NCI-H128 (cell line): Measurements from ENCODE around the gene MAGI2.

Experiments
- DNase-seq: peaks from one replicate; lab custom pipeline; 2025; ENCODE audit not compliant: unreplicated experiment; lab: John Stamatoyannopoulos, UW

Gene MAGI2

DNA sequence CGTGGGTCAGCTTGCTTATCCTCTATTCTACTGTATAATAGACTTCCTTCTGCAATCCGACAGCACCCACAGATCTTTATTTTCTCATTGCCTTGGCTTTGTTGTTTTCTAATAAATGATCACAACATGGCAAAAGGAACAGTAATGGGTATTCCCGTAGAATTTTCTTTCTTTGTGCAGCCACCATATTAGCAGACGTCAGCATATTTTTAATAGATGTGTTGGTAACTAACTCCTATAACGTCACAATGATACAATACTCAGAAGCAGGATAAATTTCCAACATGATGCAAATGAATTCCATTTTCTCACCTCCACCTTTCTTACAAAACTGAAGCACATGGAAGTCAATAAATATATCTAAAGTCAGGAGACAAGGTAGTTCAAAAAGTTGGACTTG lies 617.6 kb downstream of the MAGI2 start:
- DNase-seq = no peak

DNA sequence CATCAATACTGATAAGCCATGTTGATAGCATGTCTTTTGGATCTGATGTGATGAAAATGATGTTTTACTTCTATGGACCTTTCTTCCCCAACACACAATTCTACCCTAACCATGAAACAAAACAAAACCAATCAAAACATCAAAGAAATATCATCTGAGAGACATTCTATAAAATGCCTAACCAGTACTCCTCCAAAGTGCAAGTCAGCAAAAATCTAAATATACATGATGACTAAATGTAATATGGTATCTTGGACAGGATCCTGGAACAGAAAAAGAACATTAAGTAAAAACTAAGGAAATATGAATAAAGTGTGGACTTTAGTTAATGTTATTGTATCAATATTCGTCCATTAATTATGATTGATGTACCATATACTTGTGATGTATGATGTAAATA lies 625.1 kb downstream of the MAGI2 start:
- no peak for DNase-seq

DNA sequence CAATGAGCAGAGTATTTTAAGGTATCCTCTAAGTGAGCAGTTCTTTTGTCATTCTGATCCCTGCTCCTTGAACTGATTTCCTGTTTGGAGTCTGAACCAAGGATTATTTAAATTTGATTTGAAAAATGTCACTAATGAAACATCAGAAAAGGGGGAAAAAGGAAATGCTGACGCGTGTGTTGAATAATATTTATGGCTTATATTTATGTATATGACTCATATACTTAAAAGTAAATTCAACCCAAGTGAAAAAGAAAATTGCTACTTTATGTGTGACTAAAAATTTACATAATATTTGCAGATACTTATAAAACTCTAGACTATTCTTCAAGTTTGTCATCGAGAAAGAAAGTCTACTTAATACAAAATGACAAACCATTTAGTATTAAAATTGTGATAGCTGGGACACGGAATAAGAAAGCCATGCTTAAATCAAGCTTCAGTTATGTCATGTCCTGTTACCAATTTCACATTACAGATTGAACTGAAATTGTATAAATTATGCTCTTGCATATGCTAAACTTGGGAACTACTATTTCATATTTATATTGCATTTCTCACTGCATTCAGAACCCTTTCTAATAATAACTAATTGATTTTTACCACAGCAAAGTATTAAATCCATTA lies 649.9 kb downstream of the MAGI2 start:
- DNase-seq = no peak

DNA sequence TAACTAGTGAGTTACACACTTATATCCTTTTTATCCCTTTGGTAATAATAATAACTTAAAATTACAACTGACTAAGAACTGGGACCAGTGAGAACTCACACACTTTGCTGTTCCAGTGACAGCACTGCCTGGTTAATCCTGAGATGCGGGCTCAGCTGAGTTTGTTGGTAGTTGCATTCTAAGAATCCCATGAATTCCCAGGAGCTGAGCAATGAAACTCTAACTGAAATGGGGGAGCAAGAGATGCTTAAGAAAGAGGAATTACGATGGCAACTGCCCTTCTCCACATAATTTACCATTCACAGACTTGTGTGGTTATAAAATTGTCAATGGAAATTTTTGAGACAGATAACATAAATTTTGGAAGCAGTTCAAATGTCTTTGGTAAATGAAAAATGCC lies 659.4 kb downstream of the MAGI2 start:
- no peak for DNase-seq

DNA sequence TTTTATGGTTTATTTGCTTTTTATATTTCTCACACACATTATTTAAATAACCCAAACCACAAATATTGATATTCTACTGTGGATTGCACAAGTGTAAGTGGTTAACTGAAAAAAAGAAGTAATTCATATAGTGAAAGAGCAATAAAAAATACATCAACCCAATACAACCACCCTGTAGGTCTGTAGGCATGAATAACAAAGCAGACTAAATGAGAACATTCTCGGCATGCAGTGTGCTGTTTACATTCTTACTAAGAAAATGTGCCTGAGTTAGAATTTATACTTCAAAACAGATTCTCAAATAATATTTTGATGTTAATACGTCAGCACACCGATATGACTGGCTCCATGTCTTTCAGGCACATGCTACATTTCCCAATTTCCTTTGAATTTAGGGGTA lies 660.8 kb downstream of the MAGI2 start:
- no peak for DNase-seq

DNA sequence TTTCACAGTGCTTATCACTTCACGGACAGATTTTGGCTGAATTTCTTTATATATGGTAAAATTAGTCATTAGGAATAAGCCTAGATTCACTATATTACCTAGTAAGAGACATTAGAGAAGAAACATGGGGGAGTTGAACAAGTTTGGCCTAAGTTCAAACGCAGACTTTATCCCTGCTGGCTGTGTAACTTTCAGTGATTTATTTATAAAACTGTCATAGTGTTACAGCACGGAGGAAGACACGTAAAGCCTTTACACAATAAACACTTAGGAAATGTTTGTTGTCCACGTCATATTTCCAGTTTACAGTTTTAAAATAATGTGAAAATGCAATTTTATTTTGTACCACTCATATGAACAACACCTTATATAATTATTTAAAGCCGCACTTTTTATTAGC lies 661.5 kb downstream of the MAGI2 start:
- DNase-seq = no peak

DNA sequence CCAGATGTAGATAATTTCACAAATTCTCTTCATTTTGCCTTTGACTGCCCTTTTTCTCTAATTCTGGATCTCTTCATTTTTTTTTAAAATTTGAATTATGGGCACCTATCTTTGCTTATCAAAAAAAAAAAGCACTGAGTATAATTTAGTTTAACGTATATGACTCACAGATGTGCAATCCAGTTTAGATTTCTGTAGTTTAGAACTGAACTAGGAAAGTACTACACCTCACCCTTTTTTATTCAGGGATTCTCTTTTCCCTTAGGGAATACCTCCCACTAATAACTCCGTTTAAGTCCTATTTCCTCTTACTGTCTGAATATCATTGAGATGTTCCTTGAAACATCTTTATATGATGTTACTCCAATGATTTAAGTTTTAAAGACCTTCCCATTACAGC lies 665.0 kb downstream of the MAGI2 start:
- no peak for DNase-seq

DNA sequence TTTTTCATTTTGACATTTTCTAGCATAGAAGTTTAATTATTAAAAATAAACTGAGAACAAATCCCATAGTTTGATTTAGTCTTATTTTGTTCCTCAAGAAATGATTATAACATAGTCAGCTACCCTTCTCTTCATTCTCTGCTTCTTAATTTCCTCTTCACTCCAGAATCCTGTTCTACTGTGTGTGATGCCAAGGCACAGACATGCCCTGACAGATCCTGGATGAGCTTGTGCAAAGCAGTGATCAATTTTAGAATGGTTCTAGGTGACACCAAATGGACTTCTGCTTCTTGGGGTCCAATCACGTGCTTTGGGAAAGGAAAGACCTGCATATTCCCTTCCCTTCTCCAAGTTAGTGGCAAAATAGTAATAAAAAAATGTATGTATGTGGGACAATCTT lies 665.6 kb downstream of the MAGI2 start:
- DNase-seq = no peak

DNA sequence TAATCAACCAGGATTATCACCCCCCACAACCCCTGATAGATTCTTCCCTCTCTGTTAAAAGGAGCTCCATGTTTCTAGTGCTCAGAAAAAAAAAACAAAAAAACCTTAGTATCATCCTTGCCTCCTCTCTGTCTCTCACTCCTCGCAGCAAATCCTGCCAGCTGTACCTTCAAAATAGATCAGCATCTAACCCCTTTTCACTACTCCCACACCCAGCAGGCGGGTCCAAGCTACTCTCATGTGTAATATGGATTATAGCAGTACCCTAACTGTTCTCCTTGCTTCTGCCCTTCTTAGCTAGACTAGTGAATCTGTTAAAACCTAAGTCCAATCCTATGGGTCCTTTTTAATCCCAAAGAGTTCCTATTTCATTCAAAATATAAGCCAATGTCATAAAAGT lies 667.4 kb downstream of the MAGI2 start:
- DNase-seq = no peak

DNA sequence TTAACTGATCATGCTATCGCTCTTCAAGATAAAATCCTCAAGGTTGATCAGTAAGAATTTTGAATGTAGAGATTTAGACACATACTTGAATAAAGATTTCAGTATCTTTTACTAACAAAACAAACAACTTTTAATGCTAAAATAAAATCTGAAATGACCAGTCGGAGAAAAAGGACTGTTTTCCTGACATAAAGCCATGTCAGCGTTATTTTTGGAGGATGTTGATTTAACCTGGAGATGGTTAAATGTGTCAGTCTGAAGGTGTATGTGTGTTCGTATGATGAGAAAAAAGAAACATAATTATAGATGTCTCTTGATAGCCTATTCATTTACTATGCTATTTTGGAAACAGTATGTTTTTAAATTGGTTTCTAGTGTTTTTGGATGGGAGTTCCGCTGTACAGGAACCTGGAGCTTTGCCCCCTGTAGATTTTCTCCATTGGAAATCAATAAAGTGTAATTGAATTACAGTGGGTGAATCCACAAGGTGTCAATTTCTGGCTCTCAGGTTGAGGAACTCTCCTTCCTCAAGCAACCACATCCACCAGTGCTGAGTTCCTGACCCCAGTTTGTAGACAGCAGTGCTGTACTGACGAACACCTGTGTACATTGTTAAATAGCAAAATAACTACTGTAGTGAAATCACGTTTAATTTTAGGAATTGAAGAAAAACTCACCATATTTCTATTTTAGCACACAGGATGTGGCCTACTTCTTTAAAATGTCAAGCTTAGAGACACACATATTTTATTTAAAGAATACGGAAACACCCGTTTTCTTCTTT lies 670.1 kb downstream of the MAGI2 start:
- no peak for DNase-seq

DNA sequence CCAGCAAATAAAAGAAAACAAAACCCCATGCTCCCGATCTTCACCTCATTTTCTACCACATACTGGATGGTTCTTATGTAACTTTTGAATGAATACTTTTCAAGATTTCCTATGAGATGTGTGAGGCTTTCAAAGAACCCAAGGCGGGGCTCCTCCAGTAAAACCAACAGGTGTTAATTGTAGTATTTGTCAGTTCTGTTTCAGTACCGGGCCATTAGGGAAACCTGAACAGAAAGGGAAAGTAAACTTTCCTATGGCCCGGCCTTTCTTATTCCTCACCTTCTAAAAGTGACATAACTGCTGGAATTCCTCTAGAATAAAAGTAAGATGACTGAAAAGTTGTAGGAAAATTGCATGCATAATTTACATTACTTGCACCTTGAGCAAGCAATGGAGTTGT lies 672.9 kb downstream of the MAGI2 start:
- DNase-seq = no peak

DNA sequence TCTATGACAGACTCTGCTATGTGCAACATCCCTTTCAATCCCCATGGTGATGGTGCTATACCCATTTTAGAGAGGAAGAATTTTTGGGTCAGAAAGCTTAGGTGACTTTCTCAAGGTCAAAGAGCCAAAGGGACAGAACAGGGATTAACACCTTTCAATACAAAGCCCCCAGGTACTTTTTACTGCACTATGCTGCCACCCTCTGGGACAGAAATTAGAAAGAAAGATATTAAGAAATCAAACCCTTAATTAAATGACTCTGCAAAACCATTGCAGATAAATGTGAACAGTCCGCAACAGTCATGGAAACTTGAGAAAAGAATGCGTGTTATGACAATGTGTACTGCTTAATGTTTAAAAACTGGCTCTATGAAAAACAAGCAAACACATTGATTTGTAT lies 673.7 kb downstream of the MAGI2 start:
- DNase-seq = no peak

DNA sequence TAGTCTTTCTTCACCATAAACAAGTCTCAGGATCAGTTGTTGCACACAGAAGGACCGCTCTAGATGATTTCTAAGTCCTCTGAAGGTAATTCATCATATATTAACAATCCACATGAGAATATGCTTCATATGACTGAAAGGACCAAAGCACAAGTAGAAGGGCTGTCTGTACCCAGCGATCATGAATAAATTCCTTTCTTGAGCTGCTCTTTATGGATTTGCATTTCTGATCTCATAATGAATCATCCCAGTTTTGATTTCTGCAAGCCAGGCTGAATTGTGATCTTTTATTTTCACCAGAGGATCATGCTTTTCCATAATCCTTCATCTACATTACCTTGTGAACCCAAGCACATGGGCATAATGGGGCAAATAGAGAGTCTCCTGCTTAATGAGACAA lies 675.6 kb downstream of the MAGI2 start:
- no peak for DNase-seq

DNA sequence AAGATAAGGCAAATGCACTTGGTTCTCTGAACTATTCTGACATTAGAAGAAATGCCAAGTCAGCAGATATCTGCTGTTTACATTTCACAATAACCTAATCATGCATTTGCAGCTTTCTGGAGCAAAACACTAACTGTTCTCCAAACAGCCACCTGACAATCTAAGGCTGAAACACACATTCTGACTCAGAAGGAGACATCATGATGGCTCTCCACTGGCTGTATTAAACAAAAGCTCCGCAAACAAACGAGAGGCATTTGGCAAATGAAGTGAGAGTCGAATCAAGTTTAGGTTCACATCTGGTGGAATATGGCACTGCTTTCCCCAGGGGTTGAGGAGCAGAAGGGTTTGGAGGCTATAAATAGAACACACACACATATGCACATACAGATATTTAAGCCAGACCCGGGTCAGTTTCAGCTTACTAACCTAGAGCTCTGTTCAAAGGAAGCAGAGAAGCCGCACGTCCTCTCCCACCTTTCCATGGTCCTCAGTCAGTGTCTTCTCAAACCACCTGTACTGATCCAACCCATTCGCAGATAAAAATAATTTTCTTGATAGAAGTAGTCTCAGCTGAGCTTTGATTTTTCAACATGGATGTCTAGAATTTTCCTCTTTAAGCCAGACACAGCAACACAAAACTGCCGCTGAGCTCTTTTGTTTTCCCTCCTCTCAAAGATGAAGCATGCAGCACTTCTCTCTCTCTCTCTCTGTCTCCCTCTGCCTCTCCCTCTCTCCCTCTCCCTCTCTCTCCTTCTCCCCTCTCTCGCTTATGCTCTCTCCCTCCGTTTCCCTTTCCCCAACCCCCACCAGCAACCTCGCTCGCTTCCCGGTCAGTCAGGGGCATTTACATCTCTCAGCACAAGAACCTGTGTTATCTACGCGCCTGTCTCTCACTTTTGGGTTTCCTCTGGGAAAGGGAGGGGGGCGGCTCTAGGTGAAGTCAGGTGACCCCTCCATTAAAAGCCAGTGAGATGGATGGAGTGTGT lies 682.8 kb downstream of the MAGI2 start:
- no peak for DNase-seq

DNA sequence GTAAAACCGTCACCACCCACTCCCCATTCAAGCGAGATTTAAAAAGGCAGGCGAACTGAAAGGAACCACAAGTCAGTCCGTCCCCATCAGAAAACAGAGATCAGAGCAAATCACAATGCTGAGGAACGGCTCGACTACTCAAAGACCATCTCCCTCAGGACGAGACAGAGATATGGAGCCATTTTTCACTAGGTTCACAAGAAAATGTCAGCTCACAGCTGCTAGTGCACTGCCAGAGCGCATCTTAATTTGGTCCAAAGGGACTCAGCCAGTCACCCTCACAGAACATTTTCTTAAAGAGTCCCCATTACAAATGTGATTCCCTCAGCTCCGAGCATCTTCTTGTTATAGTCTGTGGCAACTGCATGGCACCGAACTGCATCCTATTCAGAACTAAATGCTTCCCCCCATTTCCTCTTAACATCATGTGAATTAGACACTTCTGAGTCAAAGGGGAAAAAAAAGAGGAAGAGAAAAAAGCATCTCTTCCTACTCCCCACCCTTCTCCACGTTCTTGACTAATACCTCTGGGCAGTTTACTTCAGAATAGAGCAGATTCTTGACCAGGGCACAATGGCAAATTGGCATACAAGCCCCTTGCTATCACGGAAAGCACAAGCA lies 683.9 kb downstream of the MAGI2 start:
- no peak for DNase-seq

DNA sequence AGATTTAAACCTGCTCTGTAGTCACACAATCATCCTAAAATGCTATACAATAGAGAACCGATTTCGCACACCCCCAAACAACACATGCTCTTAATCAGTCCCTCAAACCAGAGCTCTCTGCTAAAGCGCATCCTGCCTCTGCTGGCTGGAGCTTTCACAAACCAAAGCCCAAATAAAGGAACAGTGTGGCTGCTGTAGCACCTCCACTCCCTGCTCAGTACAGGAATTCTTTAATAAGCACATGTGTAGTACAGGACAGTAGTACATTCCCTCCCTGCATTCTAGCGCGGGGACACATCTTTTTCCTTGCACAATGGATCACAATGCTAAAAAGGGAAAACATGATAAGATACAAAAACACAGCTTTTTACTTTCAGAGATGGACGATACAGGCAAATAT lies 684.6 kb downstream of the MAGI2 start:
- DNase-seq = no peak

DNA sequence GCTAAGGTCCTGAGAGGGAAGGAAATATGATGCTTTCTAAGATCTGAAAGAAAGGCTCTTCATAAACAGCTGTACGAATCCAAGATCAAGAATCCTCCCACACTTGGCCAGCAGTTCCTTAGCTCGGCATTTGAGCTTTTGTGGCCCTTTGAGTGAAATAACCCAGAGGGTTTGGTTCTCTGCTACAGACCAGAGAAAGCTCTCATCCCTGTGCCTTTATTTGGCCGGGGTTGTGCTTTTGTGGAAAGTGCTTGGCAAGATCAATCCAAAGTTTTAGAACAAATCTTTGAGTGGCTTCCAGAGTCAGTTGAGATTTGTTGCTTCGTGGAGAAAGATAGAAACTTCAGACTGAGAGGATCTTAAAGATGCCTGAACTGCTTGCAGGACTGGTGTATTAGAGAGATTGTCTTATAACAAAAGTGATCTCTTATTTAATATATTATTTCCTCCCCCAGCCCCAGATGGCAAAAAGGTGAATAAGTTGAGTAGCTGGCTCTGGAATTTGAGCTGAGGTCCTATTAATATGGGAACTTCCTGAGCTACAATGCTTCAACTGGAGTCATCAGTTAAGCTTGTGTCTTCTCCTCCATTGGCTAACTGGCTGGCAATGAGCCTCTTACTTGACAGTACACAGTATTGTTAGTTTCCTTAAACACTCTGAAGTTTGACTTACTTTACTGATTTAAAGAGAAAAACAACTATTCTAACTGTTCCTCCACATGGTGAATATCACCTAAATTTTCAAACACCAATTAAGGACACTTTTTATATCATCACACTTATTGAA lies 687.3 kb downstream of the MAGI2 start:
- no peak for DNase-seq

DNA sequence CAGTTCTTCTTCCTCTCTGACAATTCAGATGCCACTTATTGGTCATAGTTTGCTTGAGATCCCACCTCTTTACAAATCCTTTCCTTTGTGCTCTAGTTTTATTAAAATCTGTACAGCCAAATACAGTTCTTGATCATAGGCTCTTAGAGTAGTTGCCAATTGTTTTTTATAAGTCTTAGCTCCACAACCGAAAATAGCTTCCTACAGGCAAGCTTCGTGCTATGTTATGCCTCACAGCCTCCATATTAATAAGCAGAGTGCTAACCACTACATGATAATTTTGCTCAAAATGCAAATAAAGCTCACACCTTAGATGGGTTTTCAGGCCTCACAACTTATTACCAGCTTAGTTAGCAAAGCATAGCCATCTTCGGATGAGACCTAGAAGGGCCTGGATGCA lies 688.9 kb downstream of the MAGI2 start:
- no peak for DNase-seq

DNA sequence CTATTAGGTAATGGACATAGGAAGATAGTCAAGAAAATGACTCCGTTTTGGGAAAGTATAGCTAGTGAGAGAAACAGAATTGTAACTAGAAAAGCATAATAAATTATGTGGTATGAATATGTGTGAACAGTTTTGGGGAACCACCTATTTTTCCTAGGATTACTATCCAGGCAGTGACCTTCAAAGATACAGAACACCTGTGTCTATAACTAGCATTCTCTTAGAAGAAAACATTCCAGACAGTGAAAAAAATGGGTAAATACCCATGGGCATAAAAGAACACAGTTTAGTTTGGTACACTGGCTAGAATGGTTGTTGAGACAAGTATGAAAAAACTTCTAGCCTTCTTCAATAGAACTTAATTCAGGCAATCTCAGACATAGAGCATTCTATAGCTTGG lies 690.8 kb downstream of the MAGI2 start:
- no peak for DNase-seq

DNA sequence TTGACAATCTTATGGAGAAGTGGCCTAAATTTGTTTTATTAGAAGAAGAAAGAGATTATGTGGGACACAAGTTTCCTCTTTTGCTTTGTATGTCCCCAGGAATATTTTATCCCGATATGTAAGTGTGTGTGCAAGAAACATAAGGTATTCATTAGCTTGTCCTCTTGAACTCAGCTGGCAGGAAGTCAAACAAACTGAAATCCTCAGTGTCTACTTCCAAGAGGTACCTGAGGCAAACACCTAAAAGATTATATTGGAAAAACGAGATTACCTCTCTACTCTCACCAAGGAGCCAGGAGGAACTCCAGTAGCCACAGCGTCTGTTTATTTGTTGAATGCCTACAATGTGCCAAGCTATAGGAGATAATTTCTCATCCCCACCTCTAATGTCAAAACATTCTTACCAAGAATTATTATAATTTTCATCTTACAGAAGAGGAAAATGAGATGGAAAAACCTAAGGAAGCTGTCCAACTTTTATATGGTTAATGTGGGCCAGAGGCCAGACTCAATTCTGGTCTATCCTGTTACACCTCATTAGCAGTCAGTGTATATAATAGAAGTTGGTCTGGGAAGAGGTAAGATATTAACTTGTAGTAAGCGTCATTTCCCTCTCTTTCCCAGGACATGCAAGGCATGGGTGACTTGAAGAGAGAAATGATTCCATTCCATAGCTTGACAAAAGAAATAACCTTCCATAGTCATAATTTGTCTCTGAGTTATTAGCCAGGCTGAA lies 692.7 kb downstream of the MAGI2 start:
- no peak for DNase-seq
